Bronchial epithelial cell (primary cell): ENCODE measurements around the gene FSIP2. TPM values are rescaled to one million over a fixed set of nuclear protein-coding genes. Genes with fewer than 3 reads are reported as not detected.
A peak's percentile ranks its signal among the peaks of the same experiment; 100 is the strongest.

Experiments used
- DNase-seq: peaks from one replicate; pipeline ENCODE4 v3.0.0-alpha.2; 2010; ENCODE audit warnings: low read depth
- FAIRE-seq: peaks from 2 replicates; lab custom pipeline; 2011; peaks lifted over from hg19 to GRCh38; lab: Jason Lieb, UNC
- H3K27me3 ChIP-seq: 2 replicates; pipeline ENCODE4 v1.5.1; 2011; ENCODE audit warnings: low read length; ENCODE audit not compliant: control insufficient read depth, insufficient read depth
- H3K36me3 ChIP-seq: 2 replicates; pipeline ENCODE4 v1.5.1; 2011; ENCODE audit warnings: low read length; ENCODE audit not compliant: control insufficient read depth, insufficient read depth
- H3K4me3 ChIP-seq: 2 replicates; pipeline ENCODE4 v1.5.1; 2011; ENCODE audit warnings: mild to moderate bottlenecking, low read depth, low read length, control low read depth
- CTCF ChIP-seq: IDR thresholded peaks from 2 replicates; pipeline ENCODE4 v1.5.1; 2011; ENCODE audit warnings: mild to moderate bottlenecking, moderate library complexity, low read length, control low read depth, inconsistent platforms; ENCODE audit not compliant: insufficient read depth, severe bottlenecking
- total RNA-seq: library from RNA; depleted of rRNA; stranded (reverse); fragments of >200 nt; gene quantifications from 2 replicates; pipeline ENCODE4 v1.2.1, GENCODE V29; 2014

Gene FSIP2
- total RNA-seq, 1 donor from 2014 or later, result 0.26 TPM

GRCh38 chr2:185780890-185781289, 42.3 kb downstream of the FSIP2 start:
- Histone ChIP-seq H3K27me3 (no peaks in the 10 kb centered on the region), H3K36me3 (no peaks in the 10 kb centered on the region), H3K4me3 (no peak overlapping the region)
- no peak for FAIRE-seq
- no peak for DNase-seq
- TF ChIP-seq CTCF, result no peak

GRCh38 chr2:185782223-185782769, 43.7 kb downstream of the FSIP2 start:
- DNase-seq (no peak), FAIRE-seq (no peak)
- Histone ChIP-seq H3K4me3 (no peak overlapping the region), H3K36me3 (no peaks in the 10 kb centered on the region), H3K27me3 (no peaks in the 10 kb centered on the region)
- no peak for TF ChIP-seq CTCF

- Histone ChIP-seq H3K4me3 (no peak overlapping the region), H3K27me3 (no peaks in the 10 kb centered on the region), H3K36me3 (no peaks in the 10 kb centered on the region)
- no peak for TF ChIP-seq CTCF
- no peak for DNase-seq
- no peak for FAIRE-seq
These were observed 46.6 kb downstream of the FSIP2 start for GRCh38 chr2:185785156-185785555.

GRCh38 chr2:185785851-185786473, 47.4 kb downstream of the FSIP2 start:
- no peak for TF ChIP-seq CTCF
- no peaks in the 10 kb centered on the region for H3K27me3 ChIP-seq
- DNase-seq (peak; percentile 58), FAIRE-seq (no peak)
- H3K36me3 ChIP-seq, result no peaks in the 10 kb centered on the region
- H3K4me3 ChIP-seq, result no peak overlapping the region

GRCh38 chr2:185787227-185788145, 48.9 kb downstream of the FSIP2 start:
- Histone ChIP-seq H3K4me3 (no peak overlapping the region), H3K36me3 (no peaks in the 10 kb centered on the region), H3K27me3 (no peaks in the 10 kb centered on the region)
- FAIRE-seq (no peak), DNase-seq (peak; percentile 77)
- TF ChIP-seq CTCF, result no peak
